Measurements from ENCODE around the gene CX3CL1.
"Not testable (repeated sequence)": the region's sequence is repeated elsewhere in the genome, so short reads cannot be mapped to it uniquely, and the experiment has no call there.

CX3CL1 gene

DNA sequence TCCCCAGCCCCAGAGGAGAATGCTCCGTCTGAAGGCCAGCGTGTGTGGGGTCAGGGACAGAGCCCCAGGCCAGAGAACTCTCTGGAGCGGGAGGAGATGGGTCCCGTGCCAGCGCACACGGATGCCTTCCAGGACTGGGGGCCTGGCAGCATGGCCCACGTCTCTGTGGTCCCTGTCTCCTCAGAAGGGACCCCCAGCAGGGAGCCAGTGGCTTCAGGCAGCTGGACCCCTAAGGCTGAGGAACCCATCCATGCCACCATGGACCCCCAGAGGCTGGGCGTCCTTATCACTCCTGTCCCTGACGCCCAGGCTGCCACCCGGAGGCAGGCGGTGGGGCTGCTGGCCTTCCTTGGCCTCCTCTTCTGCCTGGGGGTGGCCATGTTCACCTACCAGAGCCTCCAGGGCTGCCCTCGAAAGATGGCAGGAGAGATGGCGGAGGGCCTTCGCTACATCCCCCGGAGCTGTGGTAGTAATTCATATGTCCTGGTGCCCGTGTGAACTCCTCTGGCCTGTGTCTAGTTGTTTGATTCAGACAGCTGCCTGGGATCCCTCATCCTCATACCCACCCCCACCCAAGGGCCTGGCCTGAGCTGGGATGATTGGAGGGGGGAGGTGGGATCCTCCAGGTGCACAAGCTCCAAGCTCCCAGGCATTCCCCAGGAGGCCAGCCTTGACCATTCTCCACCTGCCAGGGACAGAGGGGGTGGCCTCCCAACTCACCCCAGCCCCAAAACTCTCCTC, 10.4 kb downstream of the CX3CL1 start:
- no peak for DNase-seq (ENCODE audit: low spot score)

DNA sequence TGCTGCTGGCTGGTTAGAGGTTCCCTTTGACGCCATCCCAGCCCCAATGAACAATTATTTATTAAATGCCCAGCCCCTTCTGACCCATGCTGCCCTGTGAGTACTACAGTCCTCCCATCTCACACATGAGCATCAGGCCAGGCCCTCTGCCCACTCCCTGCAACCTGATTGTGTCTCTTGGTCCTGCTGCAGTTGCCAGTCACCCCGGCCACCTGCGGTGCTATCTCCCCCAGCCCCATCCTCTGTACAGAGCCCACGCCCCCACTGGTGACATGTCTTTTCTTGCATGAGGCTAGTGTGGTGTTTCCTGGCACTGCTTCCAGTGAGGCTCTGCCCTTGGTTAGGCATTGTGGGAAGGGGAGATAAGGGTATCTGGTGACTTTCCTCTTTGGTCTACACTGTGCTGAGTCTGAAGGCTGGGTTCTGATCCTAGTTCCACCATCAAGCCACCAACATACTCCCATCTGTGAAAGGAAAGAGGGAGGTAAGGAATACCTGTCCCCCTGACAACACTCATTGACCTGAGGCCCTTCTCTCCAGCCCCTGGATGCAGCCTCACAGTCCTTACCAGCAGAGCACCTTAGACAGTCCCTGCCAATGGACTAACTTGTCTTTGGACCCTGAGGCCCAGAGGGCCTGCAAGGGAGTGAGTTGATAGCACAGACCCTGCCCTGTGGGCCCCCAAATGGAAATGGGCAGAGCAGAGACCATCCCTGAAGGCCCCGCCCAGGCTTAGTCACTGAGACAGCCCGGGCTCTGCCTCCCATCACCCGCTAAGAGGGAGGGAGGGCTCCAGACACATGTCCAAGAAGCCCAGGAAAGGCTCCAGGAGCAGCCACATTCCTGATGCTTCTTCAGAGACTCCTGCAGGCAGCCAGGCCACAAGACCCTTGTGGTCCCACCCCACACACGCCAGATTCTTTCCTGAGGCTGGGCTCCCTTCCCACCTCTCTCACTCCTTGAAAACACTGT, 11.3 kb downstream of the CX3CL1 start:
- peak; percentile 64 for DNase-seq (ENCODE audit: low spot score)

DNA sequence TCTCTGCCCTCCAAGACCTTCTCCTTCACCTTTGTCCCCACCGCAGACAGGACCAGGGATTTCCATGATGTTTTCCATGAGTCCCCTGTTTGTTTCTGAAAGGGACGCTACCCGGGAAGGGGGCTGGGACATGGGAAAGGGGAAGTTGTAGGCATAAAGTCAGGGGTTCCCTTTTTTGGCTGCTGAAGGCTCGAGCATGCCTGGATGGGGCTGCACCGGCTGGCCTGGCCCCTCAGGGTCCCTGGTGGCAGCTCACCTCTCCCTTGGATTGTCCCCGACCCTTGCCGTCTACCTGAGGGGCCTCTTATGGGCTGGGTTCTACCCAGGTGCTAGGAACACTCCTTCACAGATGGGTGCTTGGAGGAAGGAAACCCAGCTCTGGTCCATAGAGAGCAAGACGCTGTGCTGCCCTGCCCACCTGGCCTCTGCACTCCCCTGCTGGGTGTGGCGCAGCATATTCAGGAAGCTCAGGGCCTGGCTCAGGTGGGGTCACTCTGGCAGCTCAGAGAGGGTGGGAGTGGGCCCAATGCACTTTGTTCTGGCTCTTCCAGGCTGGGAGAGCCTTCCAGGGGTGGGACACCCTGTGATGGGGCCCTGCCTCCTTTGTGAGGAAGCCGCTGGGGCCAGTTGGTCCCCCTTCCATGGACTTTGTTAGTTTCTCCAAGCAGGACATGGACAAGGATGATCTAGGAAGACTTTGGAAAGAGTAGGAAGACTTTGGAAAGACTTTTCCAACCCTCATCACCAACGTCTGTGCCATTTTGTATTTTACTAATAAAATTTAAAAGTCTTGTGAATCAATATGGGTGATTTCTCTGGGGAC, 12.2 kb downstream of the CX3CL1 start:
- DNase-seq (ENCODE audit: low spot score), result no peak

DNA sequence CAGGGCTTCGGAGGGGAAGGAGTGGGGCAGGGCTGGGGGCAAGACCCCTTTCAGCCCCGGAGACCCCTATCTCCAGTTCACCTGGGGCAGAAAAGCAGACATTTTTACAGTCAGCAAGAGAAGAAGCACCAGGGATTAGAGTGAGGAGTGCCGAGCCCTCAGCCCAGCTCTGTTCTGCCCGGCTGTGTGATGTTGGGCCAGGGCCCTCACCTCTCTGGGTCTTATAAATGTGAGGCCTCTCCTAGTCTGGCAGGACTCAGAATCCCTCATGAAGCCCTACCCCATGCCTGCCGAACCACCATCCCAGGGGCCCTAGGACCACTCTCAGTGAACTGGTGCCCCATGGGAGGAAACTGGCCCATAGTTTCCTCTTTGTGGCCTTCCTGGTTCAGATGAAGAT, 12.8 kb downstream of the CX3CL1 start:
- no peak for DNase-seq (ENCODE audit: low spot score)

DNA sequence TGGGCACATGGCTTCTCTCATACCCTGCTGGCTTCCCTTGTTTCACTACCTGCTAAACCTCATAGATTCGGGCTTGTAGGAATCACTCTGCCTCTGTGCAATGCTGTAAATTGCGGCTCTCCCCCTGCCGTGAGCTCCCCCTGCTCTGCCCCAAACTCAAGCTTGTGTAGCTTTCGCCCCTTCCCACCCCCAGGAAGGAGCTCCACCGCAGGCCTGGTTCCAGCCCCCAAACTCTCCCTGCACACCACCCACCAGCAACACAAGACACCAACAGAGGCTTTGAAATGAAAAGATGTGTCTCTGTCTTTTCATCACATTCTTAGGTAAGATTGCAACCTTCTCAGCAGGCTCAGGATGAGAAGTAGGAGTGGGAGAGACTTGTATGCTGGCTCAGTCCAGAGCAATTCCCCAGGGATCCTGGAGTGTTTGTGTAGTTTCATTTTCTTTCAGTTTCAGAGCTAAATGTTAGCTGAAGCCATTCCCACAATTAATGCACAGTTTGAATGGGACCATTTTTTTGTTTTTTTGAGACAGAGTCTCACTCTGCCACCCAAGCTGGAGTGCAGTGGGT, 14.2 kb downstream of the CX3CL1 start:
- no peak for DNase-seq (ENCODE audit: low spot score)

DNA sequence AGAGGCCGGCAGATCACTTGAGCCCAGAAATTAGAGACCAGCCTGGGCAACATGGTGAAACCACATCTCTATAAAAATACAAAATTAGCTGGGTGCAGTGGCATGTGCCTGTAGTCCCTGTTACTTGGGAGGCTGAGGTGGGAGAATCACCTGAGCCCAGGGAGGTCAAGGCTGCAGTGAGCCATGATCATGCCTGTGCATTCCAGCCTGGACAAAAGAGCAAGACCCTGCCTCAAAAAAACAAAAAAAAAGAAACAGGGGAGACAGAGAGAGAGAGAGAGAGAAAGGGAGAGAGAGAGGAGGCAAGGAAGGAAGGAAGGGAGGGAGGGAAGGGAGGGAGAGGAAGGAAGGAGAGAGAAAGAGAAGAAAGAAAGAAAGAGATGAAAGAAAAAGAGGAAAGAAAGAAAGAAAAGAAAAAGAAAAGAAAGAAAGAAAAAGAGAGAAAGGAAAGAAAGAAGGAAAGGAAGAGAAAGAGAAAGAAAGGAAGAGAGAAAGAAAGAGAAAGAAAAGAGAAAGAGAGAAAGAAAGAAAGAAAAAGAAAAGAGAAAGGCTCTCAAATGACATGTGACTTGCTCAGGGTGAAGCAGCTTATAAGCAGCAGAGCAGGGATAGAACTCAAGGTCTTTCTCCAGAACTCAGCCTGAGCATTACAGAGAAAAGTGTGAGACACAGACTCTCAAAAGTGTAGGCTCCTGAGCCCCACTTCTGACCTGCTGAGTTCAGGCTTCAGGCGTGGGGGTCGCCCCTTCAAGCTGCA, 15.5 kb downstream of the CX3CL1 start:
- no peak for DNase-seq (ENCODE audit: low spot score)

DNA sequence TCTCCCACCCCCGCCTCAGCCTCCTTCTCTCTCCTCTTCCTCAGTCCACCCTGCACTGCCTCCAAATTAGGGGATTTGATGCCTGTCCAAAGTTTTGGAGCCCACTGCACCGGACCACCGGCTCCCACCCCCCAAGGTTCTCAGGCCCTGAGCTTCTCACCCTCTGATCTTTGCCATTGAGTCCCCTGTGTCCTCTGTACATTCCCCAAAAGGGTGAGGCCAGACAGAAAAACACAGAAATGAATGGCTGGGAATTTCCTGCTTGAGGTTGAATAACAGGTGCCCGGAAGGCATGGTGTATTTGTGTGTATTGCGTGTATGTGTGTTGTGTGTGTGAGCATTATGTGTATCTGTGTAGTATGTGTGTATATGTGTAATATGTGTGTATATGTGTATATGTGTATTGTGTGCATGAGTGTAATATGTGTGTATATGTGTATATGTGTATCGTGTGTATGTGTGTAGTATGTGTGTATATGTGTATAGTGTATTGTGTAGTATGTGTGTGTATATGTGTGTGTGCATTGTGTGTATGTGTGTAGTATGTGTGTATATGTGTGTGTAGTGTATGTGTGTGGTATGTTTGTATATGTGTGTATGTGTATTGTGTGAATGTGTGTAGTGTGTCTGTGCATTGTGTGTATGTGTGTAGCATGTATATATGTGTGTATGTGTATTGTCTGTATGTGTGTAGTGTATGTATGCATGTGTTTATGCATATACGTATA, 16.2 kb downstream of the CX3CL1 start:
- DNase-seq (ENCODE audit: low spot score), result no peak

DNA sequence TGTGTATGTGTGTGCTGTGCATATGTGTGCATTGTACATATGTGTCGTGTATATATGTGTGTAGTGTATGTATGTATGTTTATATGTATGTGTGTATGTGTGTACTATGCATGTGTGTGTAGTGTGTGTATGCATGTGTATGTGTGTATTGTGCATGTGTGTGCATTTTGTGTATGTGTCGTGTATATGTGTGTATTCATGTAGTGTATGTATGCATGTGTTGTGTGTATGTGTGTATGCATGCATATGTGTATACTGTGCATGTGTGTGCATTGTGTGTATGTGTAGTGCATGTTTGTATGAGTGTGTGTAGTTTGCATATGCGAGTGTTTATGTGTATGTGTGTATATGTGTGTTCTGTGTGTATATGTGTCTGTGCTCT, 16.8 kb downstream of the CX3CL1 start:
- no peak for DNase-seq (ENCODE audit: low spot score)

DNA sequence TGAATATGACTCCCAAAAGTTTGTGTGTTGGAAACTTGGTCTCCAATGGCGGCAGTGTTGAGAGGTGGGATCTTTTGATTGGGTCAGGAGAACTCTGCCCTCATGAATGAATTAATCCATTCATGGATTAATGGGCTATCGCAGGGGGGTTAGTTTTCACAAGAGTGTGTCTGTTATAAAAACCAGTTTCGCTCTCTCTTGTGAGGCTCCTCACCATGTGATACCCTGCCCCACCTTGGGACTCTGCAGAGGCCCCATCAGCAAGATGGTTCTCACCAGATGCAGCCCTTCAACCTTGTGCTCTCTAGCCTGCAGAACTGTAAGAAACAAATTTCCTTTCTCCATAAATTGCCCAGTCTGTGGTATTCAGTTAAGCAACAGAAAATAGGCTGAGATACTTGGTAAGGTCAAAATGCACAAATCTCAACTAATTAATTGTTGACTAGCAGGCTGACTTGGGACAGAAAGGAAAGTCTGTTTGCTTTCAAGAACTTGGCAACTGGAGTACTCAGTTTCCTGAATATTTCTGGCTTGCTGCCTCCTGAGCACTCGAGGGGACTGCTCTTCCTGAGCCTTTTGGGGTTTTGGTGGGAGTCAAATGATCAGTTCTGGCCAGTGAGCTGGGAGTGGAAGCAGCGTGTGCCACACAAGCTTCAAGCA, 18.5 kb downstream of the CX3CL1 start:
- DNase-seq (ENCODE audit: low spot score), result no peak

DNA sequence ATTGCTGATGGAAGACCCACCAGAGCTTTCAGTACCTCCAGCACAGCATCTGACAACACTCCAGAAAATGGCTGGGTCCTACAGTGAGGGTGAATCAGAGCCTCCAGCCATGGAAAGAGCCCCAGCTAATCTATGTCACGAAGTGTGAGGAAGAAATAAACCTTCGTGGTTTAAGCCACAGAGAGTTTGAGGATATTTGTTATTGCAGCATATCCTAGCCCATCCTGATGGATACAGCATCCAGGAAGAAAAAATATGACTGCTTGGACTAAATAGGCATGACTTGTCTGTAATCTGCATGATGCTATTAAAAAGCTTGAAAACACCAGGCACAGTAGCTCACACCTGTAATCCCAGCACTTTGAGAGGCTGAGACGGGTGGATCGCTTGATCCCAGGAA, 19.0 kb downstream of the CX3CL1 start:
- DNase-seq (ENCODE audit: low spot score), result no peak

DNA sequence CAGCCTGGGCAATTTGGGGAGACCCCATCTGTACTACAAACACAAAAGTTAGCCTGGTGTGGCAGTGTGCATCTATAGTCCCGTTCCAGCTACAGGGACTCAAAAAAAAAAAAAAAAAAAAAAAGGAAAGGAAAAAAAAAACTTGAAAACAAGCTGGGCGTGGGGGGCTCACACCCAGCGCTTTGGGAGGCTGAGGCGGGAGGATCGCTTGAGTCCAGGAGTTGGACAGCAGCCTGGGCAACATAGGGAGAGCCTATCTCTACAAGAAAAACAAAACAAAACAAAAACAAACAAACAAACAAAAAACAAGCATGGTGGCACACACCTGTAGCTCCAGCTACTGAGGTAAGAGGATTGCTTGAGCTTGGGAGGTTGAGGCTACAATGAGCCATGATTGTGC, 19.4 kb downstream of the CX3CL1 start:
- no peak for DNase-seq (ENCODE audit: low spot score)

DNA sequence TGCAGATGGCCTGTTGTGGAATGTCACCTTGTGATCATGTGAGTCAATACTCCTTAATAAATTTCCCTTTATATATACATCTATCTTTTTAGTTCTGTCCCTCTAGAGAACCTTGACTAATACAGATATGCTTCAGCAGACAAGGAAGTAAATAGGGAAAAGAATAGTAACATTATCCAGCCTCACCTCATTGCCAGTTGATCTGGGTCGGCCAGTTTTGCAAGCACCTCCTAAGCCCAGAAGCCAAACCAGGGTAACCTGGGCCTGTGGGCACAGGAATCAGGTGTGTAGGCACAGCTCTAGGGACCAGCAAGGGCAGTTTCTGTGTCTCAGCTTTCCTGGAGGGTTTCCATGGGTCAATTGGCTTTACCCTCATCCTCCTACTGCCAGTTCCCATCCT, 20.4 kb downstream of the CX3CL1 start:
- no peak for DNase-seq (ENCODE audit: low spot score)

DNA sequence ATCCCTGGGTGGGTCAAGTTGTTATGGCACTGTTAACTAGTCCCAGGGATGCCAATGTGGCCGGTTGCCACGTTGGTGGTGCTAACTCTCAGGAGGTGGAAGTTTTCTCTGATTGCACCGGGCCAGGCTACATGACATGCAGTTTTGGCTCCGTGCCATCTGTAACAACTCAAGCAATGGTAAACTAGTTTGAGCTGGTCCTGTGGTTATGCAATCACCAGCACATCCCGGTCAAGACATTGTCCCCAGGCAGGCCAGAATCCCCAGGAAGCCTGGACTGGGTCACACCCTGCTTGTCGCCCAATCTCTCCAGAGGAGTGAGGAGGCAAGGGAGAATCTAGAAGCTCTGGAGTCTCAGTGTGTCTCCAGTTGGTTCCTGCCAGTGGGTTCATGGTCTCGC, 22.2 kb downstream of the CX3CL1 start:
- DNase-seq (ENCODE audit: low spot score), result no peak

DNA sequence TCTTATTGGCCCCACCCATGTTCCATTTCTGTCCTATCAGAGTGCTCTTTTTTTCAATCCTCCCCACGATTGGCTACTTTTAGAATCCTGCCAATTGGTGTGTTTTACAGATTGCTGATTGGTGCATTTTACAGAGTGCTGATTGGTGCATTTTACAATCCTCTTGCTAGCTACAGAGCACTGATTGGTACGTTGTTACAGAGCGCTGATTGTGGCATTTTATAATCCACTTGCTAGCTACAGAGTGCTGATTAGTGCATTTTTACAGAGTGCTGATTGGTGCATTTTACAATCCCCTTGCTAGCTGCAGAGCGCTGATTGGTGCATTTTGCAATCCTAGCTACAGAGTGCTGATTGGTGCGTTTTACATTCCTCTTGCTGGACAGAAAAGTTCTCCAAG, 22.7 kb downstream of the CX3CL1 start:
- DNase-seq (ENCODE audit: low spot score), result no peak

DNA sequence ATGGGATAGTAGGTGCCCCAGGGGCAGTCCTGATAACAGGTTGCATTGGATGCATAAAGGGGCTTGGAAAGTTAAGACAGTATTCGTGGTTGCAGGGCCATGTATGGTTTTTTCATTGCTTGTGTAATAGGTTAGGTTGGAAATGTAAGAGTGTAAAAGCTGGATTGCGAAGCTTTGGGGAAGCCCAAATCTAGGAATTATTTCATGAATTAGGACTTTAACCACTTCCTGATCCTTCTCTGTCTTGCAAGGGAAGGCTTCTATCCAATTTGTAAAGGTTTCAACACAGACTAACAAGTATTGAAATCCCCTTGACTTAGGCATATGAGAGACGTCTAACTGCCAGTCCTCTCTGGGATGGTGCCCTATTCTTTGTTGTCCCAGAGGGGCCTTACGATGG, 24.5 kb downstream of the CX3CL1 start:
- DNase-seq (ENCODE audit: low spot score), result no peak

DNA sequence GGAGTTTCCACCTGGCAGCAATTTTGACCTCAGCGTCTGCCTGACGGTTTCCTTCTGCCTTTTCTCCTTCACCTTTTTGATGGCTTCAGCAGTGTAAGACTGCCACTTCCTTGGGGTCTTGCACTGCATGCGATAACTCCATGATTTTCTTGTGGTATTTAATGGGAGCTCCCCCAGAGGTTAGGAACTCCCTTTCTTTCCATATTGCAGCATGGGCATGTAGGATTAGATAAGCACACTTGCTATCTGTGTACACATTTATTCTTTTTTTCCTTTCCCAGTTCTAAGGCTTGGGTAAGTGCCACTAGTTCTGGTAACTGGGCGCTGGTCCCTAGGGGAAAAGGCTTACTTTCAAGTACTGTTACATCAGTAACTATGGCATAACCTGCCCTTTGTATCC, 25.2 kb downstream of the CX3CL1 start:
- not testable (repeated sequence) for DNase-seq (ENCODE audit: low spot score)

DNA sequence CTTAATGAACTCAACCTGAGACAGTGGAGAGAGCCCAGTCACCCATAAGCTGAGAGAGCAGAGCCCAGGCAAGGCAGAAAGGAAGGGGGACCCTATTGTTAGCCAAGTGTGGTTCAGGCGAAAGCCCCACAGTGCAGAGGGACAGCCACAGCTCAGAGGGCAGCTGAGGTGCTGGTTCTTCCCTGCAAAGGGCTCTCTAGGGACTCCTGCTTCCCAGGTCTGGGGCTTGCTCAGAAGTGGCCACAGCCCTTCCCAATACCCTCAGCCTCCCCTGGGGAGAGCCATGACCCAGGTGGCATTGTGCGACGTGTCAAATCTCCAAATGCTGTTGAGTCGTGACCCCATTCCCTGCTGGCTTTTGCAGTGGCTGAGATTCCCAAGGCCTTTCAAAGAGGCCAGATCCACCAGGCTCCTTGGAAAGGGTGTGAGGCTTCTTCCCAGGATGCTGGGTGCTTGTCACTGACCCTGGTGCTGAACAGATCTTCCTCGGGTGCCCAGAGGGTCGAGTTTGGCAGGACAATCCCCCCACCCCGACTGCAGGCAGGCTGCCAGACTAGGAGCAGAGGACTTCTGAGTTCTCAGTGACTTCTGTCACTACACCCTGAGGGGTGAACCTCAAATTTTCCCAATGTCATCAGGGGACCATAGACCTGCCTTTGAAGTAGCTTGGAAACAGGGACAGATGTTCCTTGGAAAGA, 29.8 kb downstream of the CX3CL1 start:
- no peak for DNase-seq (ENCODE audit: low spot score)

DNA sequence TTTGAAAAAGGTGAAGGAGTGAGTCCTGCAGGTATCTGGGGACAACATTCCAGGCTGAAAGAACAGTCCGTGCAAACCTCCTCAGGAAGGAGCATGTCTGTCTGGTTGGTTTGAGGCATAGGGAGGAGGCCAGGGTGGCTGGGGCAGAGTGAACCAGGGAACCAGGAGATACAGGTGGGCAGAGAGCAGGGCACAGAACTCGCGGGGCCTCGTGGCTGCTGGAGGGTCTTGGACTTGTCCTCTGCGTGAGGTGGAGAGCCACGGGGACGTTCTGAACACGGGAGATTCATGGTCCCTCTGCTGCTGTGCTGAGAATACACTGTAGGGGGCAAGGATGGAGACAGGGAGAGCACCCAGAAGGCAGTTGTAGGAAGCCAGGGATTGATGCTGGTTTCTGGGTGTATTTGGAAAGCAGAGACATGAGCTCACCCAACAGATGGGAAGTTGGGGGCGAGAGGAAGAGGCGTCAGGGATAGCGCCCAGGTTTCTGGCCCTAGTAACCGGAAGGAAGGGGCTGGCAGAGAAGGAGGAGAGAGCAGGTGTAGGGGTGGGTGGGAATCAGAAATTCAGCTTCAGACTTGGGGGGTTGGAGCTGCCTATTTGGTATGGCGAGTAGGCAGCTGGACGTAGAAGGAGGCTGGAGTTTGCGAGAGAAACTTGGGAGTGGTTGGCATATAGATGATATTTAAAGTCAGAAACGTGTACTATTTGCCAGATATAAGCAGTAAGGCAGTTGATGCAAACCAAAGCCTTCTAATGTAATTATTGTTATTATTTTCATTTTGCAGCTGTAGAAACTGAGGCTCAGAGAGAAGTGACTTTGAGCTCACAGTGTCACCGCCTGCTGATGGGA, 31.9 kb downstream of the CX3CL1 start, which contains the start of gene CCL17:
TSS of gene CCL17 (plus strand) at position 803 of the 853 bp plus-strand sequence. CDS start 9,166 bp downstream, outside the sequence.
- no peak for DNase-seq (ENCODE audit: low spot score)
